Tibial artery (tissue), 4 donors: ENCODE results near the gene CNFN.
A peak's percentile ranks its signal among the peaks of the same experiment; 100 is the strongest.

Experiments used
- DNase-seq, 2 donors: peaks; one replicate each; pipeline ENCODE4 v3.0.0-alpha.2; 2019
- H3K27ac ChIP-seq, 2 donors: fragments of 200-600 bp; sonication (generic) in 1 of 2; 1 replicate in 1 of 2; 2 replicates in 1 of 2; pipeline ENCODE4 v1.5.1; 2018 to 2019; ENCODE audit warnings: mild to moderate bottlenecking in 1 of 2
- H3K27me3 ChIP-seq, 2 donors: fragments of 200-600 bp; sonication (generic) in 1 of 2; one replicate each; pipeline versions ENCODE4 v1.5.1 to v1.6.0; 2016 to 2019
- H3K36me3 ChIP-seq, 3 donors: fragments of 200-600 bp; sonication (generic) in 2 of 3; one replicate each; pipeline ENCODE4 v1.5.1; 2016 to 2019; ENCODE audit warnings: mild to moderate bottlenecking in 2 of 3
- H3K4me1 ChIP-seq, 4 donors: fragments of 200-600 bp; sonication (generic) in 2 of 4; 1 replicate in 3 of 4; 2 replicates in 1 of 4; pipeline ENCODE4 v1.5.1; 2016 to 2019
- H3K4me3 ChIP-seq, 2 donors: fragments of 200-600 bp; sonication (generic) in 1 of 2; 1 replicate in 1 of 2; 2 replicates in 1 of 2; pipeline ENCODE4 v1.5.1; 2018 to 2019; ENCODE audit warnings: mild to moderate bottlenecking in 2 of 2
- H3K9me3 ChIP-seq, 3 donors: fragments of 200-600 bp; sonication (generic) in 1 of 3; one replicate each; pipeline ENCODE4 v1.5.1; 2016 to 2019
- intact Hi-C: fragments of 100-400 bp; cut with DNase I; formaldehyde crosslinking; loops from one replicate; pipeline ENCODE4 v1.15.0; 2023; ENCODE audit warnings: low total_unique reads
- TF ChIP-seq, protein P1 (sequence below), 2 experiments: fragments of 200-600 bp in 1 of 2; fragments of 450-650 bp in 1 of 2; IDR thresholded peaks; one replicate each; pipeline ENCODE4 v1.5.1; 2017 to 2019; ENCODE audit warnings: antibody characterized with exemption in 2 of 2, mild to moderate bottlenecking in 1 of 2, moderate library complexity in 1 of 2

The CNFN gene

DNA sequence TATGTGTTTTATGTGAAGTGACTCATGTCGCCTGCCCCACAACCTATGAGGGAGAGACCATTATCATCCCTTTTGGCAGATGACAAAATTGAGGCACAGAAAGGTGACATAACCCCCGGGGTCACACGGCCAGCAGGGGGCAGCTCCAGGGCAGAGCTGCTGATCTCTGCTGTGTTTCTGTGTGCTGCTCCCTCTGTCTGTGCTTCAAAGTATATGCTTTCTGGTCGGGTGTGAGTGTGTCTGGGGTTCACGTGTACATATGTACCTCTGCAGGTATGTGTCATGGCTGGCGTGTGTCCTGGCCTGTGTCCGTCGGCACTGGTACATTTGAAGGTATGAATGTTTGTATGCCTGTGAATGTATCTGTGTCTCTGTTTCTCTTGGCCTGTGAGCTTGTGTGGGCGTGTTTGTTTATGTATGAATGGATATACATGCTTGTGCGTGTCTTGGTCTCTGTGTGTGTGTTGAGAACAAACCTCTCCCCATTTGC is 30.0 kb upstream of the CNFN start:
- intact Hi-C loops, result no loop called here
- TF ChIP-seq, protein P1, sequence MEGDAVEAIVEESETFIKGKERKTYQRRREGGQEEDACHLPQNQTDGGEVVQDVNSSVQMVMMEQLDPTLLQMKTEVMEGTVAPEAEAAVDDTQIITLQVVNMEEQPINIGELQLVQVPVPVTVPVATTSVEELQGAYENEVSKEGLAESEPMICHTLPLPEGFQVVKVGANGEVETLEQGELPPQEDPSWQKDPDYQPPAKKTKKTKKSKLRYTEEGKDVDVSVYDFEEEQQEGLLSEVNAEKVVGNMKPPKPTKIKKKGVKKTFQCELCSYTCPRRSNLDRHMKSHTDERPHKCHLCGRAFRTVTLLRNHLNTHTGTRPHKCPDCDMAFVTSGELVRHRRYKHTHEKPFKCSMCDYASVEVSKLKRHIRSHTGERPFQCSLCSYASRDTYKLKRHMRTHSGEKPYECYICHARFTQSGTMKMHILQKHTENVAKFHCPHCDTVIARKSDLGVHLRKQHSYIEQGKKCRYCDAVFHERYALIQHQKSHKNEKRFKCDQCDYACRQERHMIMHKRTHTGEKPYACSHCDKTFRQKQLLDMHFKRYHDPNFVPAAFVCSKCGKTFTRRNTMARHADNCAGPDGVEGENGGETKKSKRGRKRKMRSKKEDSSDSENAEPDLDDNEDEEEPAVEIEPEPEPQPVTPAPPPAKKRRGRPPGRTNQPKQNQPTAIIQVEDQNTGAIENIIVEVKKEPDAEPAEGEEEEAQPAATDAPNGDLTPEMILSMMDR (IDR thresholded peaks at IDR 0.05), result peak; percentile 15 to 20
- Histone ChIP-seq H3K27me3 (peaks cover 0 to 39% of the 10 kb centered on the region in 2 donors), H3K36me3 (no peaks in the 10 kb centered on the region), H3K4me1 (peaks cover 0 to 20% (median 14%) of the 10 kb centered on the region in 4 donors), H3K27ac (no peak overlapping the region), H3K9me3 (no peaks in the 10 kb centered on the region), H3K4me3 (no peak overlapping the region)
- no peak for DNase-seq

DNA sequence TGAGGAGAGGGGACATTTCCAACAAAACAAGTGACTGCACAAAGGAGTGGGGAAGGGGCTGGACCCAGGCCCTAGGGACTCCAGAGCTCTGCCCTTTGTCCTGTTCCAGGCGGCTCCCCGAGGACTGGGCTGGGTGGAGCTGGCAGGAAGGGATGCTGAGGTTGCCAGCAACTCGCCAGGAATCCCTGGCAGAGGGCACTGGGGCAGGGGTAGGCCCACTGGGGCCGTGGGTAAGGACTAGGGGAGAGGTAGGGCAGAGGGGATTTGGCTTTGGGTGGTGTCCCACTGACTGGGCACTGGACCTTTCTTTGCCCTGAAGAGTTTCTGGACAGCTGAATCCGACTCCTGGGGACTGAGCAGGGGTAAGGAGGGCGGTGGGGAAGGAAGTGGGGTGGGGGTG is 29.2 kb upstream of the CNFN start:
- H3K4me1 ChIP-seq, result peaks cover 0 to 19% (median 14%) of the 10 kb centered on the region in 4 donors
- peaks cover 0 to 31% of the 10 kb centered on the region in 2 donors for H3K27me3 ChIP-seq
- intact Hi-C loops, result no loop called here
- H3K27ac ChIP-seq, result no peak overlapping the region
- no peak overlapping the region for H3K4me3 ChIP-seq
- H3K9me3 ChIP-seq, result no peaks in the 10 kb centered on the region
- DNase-seq, result no peak
- TF ChIP-seq, protein P1 (IDR thresholded peaks at IDR 0.05), result no peak
- no peaks in the 10 kb centered on the region for H3K36me3 ChIP-seq

DNA sequence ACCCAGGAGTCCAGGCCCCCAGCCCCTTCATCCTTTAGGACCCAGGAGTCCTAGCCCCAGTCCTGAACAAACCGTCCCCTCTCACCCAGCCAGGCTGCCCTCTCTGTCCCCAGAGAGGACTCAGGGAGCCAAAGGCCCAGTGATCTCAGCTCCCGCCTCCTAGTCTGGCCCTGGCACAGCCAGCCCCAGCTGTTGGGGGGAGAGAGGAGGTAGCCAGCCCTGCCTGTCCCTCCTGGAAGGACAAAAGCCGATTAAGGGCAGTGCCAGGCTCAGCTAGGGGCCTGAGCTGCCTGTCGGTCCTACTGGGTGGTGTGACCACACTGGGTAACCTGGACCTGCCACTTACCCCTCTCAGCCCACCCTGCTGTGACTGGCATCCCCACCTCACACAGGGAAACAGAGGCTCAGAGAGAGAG is 22.6 kb upstream of the CNFN start:
- Histone ChIP-seq H3K4me3 (no peak overlapping the region), H3K9me3 (no peaks in the 10 kb centered on the region), H3K27ac (no peak overlapping the region), H3K27me3 (no peaks in the 10 kb centered on the region), H3K36me3 (peaks cover 0 to 5% (median 0%) of the 10 kb centered on the region in 3 donors), H3K4me1 (no peaks in the 10 kb centered on the region)
- DNase-seq, result no peak
- intact Hi-C loops, result no loop called here
- TF ChIP-seq, protein P1 (IDR thresholded peaks at IDR 0.05), result no peak

DNA sequence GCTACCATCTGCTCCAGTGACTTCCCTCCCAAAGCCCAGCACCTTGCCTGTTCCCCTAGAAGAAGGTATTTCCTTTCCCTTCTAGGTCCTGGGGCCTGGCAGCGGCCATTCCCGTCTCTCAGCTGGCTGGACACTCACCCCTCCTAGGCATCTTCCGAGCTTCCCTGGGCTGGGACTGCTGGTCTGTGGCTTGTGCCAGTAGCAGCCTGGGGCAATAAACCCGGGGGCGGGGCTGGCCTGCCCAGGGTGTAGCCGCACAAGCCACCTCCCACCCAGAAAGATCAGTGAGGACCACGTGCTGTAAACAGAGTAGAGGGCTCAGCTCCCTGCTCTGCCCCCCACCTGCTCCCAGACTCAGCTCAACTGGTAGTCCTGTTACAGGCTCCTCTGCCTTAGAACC is 22.1 kb upstream of the CNFN start:
- H3K4me1 ChIP-seq, result no peaks in the 10 kb centered on the region
- intact Hi-C loops, result no loop called here
- no peak overlapping the region for H3K27ac ChIP-seq
- DNase-seq, result no peak
- peaks cover 0 to 10% (median 0%) of the 10 kb centered on the region in 3 donors for H3K36me3 ChIP-seq
- TF ChIP-seq, protein P1 (IDR thresholded peaks at IDR 0.05), result no peak
- H3K9me3 ChIP-seq, result no peaks in the 10 kb centered on the region
- H3K4me3 ChIP-seq, result no peak overlapping the region
- no peaks in the 10 kb centered on the region for H3K27me3 ChIP-seq

DNA sequence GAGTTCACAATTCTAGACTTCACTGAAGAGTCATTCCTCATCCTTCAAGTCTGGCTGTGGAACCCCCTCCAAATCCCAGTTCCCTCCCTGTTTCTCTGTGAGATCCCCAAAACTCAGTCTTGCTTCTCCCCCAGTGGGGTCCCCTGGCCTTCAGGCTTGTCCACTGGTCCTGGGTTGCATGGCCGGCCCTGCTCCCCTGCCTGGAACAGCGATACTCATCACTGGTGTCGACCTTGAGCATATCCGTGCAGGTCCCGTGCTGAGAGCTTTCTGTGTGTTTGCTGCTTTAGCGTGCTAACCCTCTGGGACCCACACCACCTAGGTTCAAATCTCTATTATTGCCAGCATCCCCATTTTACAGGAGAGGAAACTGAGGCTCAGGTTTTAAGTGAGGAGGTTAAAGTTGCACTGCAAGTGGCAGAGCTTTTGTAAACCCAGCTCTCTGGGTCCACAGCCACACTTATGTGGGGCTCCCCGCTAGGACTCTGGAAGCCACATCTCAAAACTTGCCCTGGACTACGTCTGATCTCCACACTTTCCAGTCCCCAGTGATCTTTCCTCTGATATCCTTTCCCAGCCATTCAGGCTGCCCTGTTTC is 21.6 kb upstream of the CNFN start:
- Histone ChIP-seq H3K4me3 (no peak overlapping the region), H3K27me3 (no peaks in the 10 kb centered on the region), H3K4me1 (no peaks in the 10 kb centered on the region), H3K36me3 (peaks cover 0 to 14% (median 0%) of the 10 kb centered on the region in 3 donors), H3K27ac (no peak overlapping the region), H3K9me3 (no peaks in the 10 kb centered on the region)
- intact Hi-C loops, result no loop called here
- no peak for DNase-seq
- TF ChIP-seq, protein P1 (IDR thresholded peaks at IDR 0.05), result no peak
